ENCODE results near the gene AARSD1.
A peak's percentile ranks its signal among the peaks of the same experiment; 100 is the strongest.
"Not testable (repeated sequence)": the region's sequence is repeated elsewhere in the genome, so short reads cannot be mapped to it uniquely, and the experiment has no call there.

AARSD1 gene

DNA sequence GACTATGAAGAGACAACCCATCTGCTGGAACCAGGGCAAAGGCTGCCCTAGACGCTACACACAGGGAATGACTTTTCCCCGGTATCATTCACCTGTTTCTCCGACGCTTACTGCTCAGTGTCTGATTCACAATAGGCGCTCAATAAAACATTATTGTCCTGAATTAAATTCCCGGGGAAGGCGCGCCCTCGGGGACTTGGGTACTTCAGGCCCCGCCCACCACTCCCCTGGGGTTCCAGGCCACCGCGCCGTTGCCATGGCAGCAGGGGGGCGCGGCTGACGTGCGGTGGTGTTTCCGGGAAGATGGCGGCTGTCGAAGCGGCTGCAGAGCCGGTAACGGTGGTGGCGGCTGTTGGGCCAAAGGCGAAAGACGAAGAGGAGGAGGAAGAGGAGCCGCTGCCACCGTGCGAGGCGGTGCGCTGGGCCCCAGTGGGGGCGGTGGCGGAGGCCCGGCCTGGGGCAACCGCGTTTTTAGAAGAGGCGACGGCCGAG is 16.1 kb upstream of the AARSD1 start, which contains the start of gene RUNDC1:
Gene RUNDC1 (plus strand): TSS at position 292 of the 492 bp plus-strand sequence. CDS start 12 bp downstream, at position 304.
- DNase-seq, result peak; percentile 96

DNA sequence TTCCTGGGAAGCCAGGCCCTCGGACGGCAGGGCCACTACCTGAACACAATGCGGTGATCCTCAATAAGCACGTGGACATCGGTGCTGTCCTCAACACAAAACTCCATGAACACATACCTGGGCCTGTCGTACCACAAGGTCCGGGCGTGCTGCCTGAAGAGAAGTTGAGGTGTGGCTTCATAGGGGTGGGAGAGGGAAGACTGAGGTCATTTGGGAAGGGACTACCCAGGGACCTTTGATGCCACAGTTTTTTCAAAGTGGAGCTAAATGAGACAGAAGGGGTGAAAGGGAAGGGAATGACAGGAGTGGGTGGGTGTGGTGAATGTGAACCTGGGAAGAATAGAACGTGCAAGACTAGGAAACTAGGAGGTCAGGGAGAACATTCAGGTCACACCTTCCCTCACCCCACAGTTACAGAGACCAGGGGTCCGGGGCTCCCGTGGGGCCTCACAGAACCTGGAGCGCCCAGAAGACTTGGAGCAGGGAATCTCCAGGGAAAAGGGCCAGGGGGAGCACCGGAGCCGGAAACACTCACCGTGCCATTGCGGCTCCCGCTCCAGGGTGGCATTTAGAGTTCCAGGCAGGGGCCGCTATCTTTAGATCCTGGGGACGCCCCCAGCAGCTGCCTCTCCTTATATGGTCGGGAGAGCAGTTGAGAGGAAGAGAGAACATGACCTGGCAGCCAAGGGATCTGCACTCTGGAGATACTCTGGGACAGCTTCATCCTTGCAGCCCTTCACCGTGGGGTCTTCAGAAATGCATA is 15.4 kb upstream of the AARSD1 start, which contains the start of gene PTGES3L:
Gene PTGES3L (minus strand): TSS at position 570 of the 763 bp plus-strand sequence. CDS start 27 bp downstream, at position 543.
- DNase-seq, result no peak

DNA sequence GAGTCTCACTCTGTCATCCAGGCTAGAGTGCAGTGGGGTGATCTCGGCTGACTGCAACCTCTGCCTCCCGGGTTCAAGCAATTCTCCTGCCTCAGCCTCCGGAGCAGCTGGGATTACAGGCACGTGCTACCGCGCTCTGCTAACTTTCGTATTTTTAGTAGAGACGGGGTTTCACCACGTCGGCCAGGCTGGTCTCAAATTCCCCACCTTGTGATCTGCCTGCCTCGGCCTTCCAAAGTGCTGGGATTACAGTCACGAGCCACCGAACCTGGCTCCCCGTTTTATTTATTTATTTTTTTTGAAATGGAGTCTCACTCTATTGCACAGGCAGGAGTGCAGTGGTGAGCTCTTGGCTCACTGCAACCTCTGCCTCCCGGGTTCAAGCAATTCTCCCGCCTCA is 11.4 kb upstream of the AARSD1 start:
- DNase-seq, result not testable (repeated sequence)

DNA sequence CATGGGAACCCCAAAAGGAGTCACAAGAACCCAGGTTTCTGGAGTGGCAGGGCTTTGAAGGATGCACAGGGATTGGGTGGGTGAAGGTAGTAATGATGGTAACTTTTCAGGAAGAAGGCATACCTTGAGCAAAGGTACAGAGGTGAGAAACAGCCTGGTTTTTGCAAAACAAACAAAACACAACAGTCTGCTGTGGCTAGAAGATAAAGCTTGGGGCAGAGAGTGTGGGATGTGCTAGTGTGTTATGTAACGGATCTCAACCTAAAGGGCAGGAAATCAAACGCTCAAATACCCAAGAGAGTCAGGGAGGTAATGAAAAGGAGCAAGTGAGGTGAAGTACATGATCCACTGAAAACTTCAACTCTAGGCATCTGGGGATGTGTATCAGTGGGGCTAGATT is 11.0 kb upstream of the AARSD1 start:
- DNase-seq, result no peak

DNA sequence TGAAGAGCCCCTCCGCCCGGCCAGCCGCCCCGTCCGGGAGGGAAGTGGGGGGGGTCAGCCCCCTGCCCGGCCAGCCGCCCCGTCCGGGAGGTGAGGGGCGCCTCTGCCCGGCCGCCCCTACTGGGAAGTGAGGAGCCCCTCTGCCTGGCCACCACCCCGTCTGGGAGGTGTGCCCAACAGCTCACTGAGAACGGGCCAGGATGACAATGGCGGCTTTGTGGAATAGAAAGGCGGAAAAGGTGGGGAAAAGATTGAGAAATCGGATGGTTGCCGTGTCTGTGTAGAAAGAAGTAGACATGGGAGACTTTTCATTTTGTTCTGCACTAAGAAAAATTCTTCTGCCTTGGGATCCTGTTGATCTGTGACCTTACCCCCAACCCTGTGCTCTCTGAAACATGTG is 9.1 kb upstream of the AARSD1 start:
- DNase-seq, result not testable (repeated sequence)

DNA sequence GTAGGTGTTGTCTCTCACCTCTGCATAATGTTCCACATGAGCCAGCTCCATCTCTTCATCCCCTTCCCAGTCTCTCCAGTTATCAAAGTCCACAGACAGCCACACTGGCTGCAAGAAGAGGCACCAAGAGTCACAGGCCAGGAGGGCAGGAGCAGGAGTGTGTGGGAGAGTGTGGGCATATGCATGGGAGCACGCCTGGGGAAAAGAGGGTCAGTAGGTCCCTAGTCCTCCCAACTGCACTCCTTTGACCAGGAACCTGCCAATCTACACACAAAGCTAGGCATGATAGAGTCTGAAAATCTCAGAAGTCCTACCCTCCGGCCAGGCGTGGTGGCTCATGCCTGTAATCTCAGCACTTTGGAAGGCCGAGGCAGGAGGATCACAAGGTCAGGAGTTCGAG is 7.3 kb upstream of the AARSD1 start:
- no peak for DNase-seq

DNA sequence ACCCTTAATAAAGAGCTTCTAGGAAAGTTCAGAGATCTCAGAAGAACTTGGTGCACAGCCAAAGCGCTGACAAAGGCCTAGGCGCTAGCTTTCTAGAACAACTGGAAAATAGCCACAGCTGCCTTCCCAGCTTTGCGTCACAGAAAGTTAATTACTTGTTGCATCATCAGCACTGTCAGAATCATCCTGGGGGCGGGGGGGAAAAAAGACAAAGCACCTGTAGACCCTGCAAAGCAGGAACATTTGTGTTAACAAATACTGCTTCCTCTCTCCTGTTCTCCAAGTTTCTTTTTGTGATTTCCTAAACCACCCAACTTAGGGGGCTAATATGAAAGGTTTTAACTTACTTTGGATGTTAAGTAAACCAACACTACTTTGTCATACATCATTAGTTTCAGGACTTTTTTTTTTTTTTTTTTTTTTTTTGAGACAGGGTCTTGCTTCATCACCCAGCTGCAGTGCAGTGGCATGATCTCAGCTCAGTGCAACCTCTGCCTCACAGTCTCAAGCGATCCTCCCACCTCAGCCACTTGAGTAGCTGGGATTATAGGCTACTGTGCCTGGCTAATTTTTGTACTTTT is 4.8 kb upstream of the AARSD1 start:
- no peak for DNase-seq

DNA sequence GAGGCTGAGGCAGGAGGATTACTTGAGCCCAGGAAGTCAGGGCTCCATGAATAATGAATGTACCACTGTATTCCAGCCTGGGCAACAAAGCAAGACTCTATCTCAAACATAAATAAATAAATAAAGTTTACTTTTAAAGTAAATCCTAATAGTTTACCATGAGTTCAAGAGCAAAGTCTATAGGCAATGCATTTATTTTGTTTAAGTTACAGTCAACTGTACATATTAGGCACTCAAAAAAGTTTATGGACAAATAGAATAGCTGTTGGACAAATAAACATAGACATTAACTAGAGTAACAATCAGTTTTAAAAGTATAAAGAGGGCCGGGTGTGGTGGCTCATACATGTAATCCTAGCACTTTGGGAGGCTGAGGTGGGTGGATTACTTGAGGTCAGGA is 3.7 kb upstream of the AARSD1 start:
- DNase-seq, result no peak

DNA sequence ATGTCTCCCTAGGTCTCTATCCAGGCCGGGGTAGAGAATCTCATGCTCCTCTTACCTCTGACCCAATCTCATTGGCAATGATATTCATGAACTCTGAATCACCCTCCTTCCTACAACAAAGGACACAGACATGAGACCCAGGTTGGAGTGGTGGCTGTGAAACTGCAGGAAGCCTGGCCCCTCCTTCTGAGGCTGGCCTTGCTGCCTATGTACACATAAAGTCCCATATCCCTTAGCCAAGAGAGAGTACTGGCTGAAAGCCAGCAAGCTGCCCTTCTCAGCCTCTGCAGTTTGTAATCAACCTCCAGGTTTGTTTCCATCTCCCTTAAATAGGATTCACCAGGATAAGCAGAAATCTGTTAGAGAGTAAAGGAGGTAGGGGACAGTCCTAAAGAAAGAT is 10.6 kb downstream of the AARSD1 start:
- DNase-seq, result no peak

DNA sequence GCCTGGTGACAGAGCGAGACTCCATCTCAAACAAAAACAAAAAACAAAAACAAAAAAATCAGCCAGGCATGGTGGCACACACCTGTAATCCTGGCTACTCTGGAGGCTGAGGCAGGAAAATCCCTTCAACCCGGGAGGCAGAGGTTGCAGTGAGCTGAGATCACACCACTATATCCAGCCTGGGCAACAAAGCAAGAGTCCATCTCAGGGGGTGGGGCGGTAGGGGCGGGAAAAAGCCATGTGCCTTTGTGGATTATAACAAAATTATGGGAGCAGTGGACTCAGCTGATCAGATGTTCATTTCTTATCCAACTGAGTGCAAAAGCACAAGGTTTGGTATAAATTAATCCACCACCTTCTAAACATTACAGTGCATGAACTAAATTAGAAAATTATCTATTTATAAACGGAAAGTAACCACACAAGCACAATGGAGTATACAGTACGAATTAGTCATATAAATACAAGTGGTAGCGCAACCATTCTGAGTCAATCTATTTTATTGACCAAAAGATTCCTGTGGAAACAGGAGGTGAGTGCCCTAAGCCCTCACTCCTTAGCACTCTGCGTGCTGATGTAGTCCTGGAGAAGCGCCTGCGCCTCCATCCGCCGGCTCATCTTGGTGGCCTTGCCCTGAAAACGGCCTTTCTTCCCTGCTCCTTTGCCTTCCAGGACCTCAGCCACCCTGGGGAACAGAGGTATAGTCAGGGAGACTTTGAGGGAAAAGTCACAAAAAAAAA is 14.0 kb downstream of the AARSD1 start:
- DNase-seq, result no peak

DNA sequence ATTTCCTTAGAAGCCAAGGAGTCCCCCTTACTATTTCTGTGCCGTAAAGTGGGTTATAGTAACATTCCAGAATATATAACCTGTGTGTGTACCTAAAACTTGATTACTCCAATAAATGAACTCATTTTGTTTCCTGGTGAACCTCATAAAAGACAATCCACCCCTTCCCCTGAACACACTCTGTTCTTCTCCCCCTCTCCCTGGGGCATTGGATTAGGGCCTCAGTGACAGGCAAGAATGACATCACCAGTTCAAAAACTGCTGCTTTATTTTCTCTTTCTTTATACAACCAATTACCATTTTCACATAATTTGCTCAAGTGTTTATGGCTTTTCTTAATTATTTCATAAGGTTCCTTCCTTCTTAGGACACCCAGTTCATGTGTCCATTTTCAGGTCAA is 17.4 kb downstream of the AARSD1 start:
- no peak for DNase-seq

DNA sequence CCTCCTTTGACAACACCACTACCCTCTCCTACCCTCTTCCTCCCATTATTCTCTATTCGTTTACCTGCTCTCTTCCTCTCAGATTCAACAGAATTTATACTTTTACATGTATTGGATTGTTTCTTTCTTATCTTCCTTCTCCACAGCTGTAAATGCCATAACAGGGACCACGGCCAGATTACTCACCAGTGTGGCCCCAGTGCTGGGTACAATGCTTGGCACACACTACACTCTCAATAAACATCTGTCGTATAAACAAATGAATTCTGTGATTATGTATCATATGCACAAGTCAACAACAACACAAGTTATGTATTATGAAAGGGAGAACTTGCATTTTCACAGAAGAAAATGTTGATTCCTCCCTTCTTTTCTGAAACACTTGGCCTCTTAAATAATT is 20.0 kb downstream of the AARSD1 start:
- no peak for DNase-seq

DNA sequence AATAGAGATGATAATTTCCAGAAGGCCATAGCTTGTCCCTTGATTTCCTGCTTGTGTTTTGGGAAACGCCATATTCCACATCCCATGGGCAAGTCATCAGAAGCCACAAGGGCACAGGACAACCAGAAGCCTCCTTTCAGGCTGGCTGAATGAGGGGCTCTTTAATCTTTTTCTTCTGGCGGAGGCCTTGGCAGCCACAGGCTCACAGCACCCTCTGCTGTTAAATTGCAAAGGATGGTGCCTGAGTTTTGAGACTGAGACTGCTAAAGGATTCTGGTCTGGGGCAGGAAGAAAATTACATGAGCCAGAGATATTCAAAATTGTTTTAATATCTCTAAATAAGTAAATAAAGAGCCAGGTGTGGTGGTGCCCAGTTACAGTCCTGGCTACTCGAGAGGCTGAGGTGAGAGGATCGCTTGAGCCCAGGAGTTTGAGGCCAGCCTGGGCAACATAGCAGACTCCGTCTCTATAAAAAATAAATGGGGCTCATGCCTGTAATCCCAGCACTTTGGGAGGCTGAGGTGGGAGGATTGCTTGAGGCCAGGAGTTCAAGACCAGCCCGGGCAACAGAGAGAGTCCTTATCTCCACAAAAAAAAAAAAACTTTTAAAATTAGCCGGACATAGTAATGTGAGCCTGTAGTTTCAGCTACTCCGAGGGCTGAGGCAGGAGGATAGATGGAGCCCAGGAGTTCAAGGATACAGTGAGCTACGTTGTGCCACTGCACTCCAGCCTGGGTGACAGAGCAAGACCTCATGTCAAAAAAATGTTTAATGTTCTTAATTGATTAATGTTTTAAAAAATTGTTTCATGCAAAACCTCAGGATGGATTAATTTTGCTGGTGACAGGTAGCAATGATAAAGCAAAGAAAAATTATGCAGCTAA is 26.3 kb downstream of the AARSD1 start:
- peak; percentile 82 for DNase-seq

DNA sequence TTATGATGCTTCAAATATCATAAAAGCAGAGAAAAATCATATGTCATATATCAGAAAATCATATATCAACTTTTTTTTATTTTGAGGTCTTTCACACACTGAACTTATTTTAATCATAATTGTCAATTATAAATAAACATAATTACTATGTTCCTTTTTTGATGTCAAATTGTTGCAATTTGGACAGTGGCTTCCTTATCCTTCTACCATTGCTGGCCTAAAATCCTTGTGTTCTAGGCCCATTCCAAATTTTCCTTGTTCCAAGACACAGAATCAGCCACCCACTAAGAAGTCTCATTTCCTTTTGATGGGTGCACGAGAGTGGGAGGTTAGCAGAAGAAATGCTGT is 34.8 kb downstream of the AARSD1 start:
- DNase-seq, result no peak

DNA sequence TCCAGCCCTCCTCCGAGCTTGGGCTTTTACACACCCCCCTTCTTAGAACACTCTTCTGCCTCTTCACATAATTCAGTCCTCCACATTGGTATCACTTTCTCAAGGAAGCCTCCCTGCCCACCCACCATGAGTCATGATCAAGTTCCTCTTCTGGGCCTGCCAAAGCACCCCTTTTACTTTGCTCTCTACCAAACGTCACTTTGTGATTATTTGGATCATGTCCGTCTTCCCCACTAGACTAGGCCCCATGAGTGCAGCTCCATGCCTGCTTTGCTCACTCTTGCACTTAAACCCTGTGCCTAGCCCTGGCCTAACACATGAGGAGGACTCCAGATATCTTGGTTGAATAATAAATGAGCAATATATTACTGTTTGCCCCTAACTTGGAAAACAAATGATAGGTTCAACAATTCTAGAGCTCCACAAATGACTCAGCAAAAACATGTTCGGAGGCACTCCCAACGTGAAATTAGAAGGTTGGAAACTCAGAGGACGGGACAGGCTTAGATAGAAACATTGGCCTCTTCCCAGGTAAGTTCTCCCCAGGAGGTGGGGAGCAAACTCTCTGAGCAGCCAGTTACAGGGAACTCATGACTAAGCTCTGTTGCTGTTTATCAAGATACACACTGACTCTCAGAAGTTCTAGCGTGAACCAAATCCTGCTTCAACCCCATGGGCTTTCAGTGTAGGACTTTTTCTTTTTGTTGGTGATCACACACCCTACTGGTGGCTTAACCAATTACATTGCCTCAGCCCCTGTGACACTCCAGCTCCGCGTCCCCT is 35.3 kb downstream of the AARSD1 start:
- DNase-seq, result peak; percentile 41

DNA sequence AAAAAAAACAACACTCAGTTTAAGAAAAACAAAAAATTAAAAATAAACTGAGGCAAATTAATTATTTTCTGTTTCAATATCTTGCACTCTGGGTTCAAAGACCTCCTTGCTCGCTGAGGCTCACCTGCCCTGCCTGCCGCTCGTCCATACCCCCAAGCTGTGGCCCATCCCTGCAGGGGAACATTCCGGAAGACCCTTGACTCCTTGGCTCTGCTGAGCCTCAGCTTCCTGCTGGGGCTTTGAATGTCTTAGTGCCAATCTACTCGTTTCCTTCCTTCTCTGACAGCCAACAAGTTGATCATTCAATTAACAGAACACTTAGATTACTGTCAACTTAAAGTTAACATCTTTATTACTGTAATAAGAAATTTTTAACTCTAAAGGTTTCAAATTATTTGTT is 39.4 kb downstream of the AARSD1 start:
- no peak for DNase-seq

DNA sequence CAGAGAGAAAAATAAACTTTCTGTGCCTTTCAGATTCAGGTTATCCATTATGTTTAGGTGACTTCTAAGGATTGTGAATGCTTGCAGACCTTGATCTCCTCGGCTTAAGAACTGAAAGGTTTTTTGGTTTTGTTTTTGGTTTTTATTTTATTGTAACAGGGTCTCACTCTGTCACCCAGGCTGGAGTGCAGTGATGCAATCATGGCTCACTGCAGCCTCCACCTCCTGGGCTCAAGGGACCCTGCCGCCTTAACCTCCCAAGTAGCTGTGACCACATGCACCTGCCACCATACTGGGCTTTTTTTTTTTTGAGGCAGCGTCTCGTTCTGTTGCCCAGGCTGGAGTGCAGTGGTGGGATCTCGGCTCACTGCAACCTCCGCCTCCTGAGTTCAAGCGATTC is 40.8 kb downstream of the AARSD1 start:
- not testable (repeated sequence) for DNase-seq

DNA sequence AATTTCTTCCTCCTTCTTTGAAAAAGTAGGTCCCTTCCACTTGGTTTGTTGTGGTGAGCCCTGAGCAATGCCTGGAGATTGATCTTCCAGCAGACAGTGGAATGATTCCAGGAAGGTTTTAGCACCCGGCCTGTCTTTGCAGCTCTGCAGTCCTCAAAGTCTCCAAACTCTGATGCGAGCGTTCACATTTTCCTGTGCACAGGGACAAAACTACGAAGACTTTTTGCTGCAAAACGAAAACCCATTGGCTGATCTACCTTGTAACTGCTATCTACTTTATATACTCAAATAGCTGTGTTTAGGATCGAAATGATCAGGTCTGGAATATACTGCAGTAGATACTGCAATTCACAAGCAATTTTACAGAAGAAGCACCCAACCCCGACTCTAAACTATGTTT is 42.0 kb downstream of the AARSD1 start:
- no peak for DNase-seq

DNA sequence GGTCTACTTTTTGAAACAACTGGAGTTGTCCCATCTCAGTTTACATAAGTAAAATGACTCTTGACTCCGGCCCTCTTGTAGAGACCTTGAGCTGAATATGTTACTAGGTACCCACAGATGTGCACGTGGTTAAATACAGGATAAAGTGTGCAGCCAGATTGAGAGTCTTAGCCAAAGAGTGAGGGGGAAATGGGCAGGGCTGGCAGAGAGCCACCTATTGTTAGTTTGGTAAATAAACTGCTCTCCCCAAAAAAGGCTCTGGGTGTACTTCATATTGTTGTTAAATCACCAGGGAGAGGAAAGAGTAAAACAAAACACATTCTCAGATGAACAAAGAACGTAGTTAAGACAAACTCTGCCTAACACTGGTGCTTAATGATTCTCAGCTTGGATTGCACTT is 43.3 kb downstream of the AARSD1 start:
- no peak for DNase-seq

DNA sequence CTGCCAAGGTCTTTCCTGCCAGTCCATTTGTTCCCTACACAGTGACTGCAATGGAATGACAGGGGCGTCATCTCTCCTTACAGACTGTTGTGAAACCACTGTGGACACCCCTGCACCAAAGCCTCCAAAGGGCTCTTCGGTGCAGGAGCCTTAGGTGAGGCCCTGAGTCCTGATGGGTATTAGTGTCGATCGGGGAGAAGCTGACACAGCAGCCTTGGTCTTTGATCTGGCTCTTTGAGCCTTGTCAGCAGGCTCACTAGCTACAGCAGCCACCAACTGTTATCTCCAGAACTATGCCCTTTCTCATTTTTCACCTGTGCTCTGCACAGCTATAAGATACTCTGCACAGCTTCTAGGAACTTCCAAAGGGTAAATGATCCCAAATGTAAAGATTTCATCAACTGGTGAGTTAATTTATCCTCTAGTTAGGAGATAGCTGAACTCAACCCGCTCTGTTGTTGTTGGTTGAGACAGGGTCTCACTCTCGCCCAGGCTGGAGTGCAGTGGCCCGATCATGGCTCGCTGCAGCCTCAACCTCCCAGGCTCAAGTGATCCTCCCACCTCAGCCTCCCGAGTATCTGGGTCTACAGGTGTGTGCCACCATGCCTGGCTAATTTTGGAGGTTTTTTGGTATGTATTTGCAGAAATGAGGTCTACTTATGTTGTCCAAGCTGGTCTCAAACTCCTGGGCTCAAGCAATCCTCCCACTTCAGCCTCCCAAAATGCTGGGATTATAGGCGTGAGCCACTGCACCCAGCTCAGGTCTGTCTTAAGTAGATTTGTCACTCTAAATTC is 44.0 kb downstream of the AARSD1 start:
- DNase-seq, result no peak

DNA sequence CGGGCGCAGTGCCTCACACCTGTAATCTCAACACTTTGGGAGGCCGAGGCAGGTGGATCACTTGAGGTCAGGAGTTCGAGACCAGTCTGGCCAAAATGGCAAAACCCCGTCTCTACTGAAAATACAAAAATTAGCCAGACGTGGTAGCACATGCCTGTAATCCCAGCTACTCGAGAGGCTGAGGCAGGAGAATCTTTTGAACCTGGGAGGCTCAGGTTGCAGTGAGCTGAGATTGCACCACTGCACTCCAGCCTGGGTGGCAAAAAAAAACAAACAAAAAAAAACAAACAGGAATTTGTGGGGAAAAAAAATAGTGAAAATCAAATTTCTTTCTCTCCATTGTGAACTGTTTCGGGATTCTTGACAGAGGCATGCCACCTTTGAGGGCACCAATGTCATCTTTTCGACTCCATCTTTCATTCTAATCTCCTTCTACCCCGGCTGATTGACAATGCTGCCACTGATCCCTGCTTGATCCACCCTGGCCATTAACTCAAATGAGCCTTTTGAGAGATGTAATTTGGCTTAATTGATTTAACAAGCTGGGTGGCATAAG is 44.7 kb downstream of the AARSD1 start:
- DNase-seq, result not testable (repeated sequence)

Data from eye (tissue), 1 donor.